Measurements from ENCODE around the gene SYDE2. TPM values are rescaled to one million over a fixed set of nuclear protein-coding genes. Genes with fewer than 3 reads are reported as not detected.

SYDE2 gene
- total RNA-seq, 1 donor from 2014 or later, result 41.7 TPM

GRCh38 chr1:85116856-85117255 is 84.0 kb downstream of the SYDE2 start:
- H3K4me3 Mint-ChIP-seq, result no peak overlapping the region
- H3K4me1 Mint-ChIP-seq, result no peaks in the 10 kb centered on the region
- no peaks in the 10 kb centered on the region for H3K36me3 Mint-ChIP-seq
- TF ChIP-seq, protein P1, sequence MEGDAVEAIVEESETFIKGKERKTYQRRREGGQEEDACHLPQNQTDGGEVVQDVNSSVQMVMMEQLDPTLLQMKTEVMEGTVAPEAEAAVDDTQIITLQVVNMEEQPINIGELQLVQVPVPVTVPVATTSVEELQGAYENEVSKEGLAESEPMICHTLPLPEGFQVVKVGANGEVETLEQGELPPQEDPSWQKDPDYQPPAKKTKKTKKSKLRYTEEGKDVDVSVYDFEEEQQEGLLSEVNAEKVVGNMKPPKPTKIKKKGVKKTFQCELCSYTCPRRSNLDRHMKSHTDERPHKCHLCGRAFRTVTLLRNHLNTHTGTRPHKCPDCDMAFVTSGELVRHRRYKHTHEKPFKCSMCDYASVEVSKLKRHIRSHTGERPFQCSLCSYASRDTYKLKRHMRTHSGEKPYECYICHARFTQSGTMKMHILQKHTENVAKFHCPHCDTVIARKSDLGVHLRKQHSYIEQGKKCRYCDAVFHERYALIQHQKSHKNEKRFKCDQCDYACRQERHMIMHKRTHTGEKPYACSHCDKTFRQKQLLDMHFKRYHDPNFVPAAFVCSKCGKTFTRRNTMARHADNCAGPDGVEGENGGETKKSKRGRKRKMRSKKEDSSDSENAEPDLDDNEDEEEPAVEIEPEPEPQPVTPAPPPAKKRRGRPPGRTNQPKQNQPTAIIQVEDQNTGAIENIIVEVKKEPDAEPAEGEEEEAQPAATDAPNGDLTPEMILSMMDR (IDR thresholded peaks at IDR 0.05; ENCODE audit: unreplicated experiment), result no peak
- no peak overlapping the region for H3K27ac Mint-ChIP-seq
- no peak for DNase-seq (ENCODE audit: low spot score in 2 of 2, unreplicated experiment in 2 of 2)
- no peaks in the 10 kb centered on the region for H3K27me3 Mint-ChIP-seq (ENCODE audit: low read depth)
- H3K9me3 Mint-ChIP-seq, result no peaks in the 10 kb centered on the region

GRCh38 chr1:85115933-85116332 is 84.9 kb downstream of the SYDE2 start:
- no peak overlapping the region for H3K4me3 Mint-ChIP-seq
- H3K27me3 Mint-ChIP-seq (ENCODE audit: low read depth), result no peaks in the 10 kb centered on the region
- DNase-seq (ENCODE audit: low spot score in 2 of 2, unreplicated experiment in 2 of 2), result no peak

DNA sequence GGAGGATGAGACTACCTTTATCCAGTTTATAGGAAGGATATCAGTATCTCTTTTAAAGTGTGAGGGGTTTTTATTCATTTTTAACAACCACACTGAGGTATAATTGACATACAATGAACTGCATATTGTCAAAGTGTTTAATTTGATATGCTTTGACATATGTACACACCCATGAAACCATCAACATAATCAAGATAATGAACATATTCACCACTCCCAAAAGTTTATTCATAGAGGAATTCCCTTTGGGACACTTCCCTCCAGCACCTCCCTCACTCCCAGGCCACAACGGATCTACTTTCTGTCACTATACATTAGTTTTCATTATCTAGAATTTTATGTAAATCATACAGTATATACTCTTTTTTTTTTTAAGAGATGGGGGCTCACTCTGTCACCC is 89.1 kb downstream of the SYDE2 start:
- no peak overlapping the region for H3K27ac Mint-ChIP-seq
- TF ChIP-seq, protein P1 (IDR thresholded peaks at IDR 0.05; ENCODE audit: unreplicated experiment), result no peak
- H3K36me3 Mint-ChIP-seq, result no peaks in the 10 kb centered on the region
- no peaks in the 10 kb centered on the region for H3K4me1 Mint-ChIP-seq
- H3K9me3 Mint-ChIP-seq, result no peaks in the 10 kb centered on the region
- peaks cover 8% of the 10 kb centered on the region for H3K27me3 Mint-ChIP-seq (ENCODE audit: low read depth)
- H3K4me3 Mint-ChIP-seq, result no peak overlapping the region
- no peak for DNase-seq (ENCODE audit: low spot score in 2 of 2, unreplicated experiment in 2 of 2)

More at GRCh38 chr1:85115933-85116332, 84.9 kb downstream of the SYDE2 start:
- no peak overlapping the region for H3K27ac Mint-ChIP-seq
- TF ChIP-seq, protein P1 (IDR thresholded peaks at IDR 0.05; ENCODE audit: unreplicated experiment), result no peak
- no peaks in the 10 kb centered on the region for H3K36me3 Mint-ChIP-seq
- H3K9me3 Mint-ChIP-seq, result no peaks in the 10 kb centered on the region
- H3K4me1 Mint-ChIP-seq, result no peaks in the 10 kb centered on the region

GRCh38 chr1:85109475-85109874 is 91.3 kb downstream of the SYDE2 start:
- Mint-ChIP-seq H3K9me3 (no peaks in the 10 kb centered on the region), H3K27me3 (ENCODE audit: low read depth) (peaks cover 14% of the 10 kb centered on the region), H3K4me1 (no peaks in the 10 kb centered on the region), H3K36me3 (no peaks in the 10 kb centered on the region), H3K27ac (no peak overlapping the region), H3K4me3 (no peak overlapping the region)
- peak; percentile 27 to 54 for DNase-seq (ENCODE audit: low spot score in 2 of 2, unreplicated experiment in 2 of 2)
- TF ChIP-seq, protein P1 (IDR thresholded peaks at IDR 0.05; ENCODE audit: unreplicated experiment), result peak; percentile 60

Small RNAs within 50 kb of the gene (microRNA-seq; reads per million reads assigned to microRNA genes)
- gene MIR4423, result 3.5 reads per million, percentile 9 among the genes with 10 or more reads in this experiment

Other genes starting within 250 kb of the SYDE2 start
- gene MCOLN2, start 203.9 kb downstream of the SYDE2 start, total RNA-seq, result 0.50 to 0.96 TPM (median 0.82 TPM) in 3 replicates
- gene MCOLN3, start 152.5 kb downstream of the SYDE2 start, total RNA-seq, result 6.5 to 7.6 TPM (median 7.1 TPM) in 3 replicates
- gene C1orf52, start 58.6 kb upstream of the SYDE2 start, total RNA-seq, result 44.6 to 48.2 TPM (median 47.4 TPM) in 3 replicates
- 26.9 to 28.4 TPM (median 27.2 TPM) in 3 replicates for gene BCL10, start 75.6 kb upstream of the SYDE2 start, total RNA-seq

Data from mesothelial cell of epicardium (in vitro differentiated cells).